NCI-H146 treated with DMSO at 0.1 percent for 48 hours (cell line): ENCODE data around the gene SOBP.

Experiments
- DNase-seq: peaks from one replicate; lab custom pipeline; 2025; ENCODE audit not compliant: unreplicated experiment; lab: John Stamatoyannopoulos, UW

The SOBP gene

DNA sequence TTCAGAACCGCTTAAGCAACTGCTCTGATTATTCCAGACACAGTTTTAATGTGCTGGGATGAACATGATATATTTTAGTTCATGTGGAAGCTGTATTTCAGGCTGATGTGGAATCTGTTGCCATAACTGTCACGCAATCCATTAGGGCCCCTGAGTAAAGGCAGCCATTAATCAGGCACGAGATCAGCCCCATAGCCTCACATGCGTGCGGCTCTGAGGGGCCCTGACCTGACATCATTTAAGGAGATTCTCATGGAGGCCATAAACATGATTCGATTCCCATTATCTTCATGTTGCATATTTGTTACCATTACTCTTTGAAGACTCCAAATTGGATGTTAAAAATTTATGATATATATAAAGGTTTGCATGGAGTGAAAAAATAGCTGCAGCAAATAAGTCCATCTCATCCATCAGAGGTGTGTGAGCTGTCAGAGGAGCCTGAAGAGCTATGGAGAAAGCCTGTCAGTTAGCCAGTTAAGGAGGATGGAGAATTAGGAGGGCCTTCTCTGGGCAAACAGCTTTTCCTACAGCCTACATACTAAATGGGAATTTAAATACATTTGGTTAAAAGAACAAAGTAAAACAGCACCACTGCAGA is 89.6 kb downstream of the SOBP start:
- no peak for DNase-seq

GRCh38 chr6:107582086-107582485 is 92.2 kb downstream of the SOBP start:
- DNase-seq = no peak

DNA sequence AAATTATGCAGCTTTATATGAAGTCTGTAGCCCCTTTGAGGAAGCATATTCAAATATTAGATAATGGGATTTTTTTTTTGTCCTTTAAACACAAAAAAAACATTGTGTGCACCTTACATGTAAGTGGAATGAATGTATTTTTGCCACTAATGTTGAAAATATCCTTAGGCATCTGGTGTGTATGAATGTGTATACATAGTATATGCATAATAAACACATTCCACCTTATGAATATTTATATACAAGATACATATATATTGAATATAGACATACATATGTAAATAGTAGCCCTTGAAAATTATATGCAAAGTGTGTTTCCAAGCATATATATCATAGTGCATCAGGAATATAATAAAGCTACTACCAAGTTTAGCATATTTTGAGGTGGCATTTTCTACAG is 94.8 kb downstream of the SOBP start:
- no peak for DNase-seq

GRCh38 chr6:107585815-107586435 is 96.0 kb downstream of the SOBP start:
- DNase-seq = peak; percentile 25

GRCh38 chr6:107587451-107587850 is 97.5 kb downstream of the SOBP start:
- no peak for DNase-seq

DNA sequence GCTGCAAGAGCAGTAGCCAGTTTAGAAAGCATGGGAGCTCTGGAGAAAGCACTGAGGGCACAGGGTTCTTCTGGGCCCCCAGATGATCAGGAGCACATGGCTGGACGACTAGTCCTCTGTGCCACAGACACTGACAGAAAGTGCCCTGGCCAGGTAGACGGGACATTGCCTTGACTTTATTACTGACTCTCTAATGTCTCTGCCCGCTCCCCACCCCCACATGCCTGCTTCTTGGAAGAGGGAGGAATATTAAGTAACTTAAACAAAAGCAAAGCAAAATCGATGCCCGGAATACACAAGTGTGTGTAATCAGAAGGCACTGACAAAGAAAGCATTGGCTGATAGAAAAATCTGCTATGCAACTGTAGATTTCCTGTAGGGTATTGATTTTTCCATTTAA is 99.3 kb downstream of the SOBP start:
- peak; percentile 76 for DNase-seq

- DNase-seq = no peak
These were observed 100.0 kb downstream of the SOBP start for GRCh38 chr6:107589934-107590333.

DNA sequence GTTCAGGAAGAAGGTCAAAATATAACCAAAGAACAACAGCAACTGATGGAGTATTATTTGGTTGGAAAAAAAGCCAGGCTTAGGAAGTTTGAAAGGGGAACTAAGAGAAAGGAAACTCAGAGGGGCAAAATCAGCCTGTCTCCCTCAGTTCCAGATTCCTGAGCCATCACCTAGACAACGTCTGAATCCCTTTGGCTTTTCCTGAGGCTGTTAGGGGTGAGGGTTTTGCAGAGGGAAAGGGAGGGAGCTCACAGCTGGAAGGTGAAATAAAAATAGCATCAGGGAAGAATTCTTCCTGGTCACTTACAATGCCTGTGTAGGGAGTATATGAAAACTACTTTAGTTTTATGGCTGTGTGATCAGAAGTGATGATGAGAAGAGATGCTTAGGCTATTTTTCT is 100.5 kb downstream of the SOBP start:
- no peak for DNase-seq

GRCh38 chr6:107591346-107591745 is 101.4 kb downstream of the SOBP start:
- DNase-seq = no peak

GRCh38 chr6:107592806-107593205 is 102.9 kb downstream of the SOBP start:
- no peak for DNase-seq

GRCh38 chr6:107594736-107595135 is 104.8 kb downstream of the SOBP start:
- DNase-seq = no peak

GRCh38 chr6:107598091-107598490 is 108.2 kb downstream of the SOBP start:
- no peak for DNase-seq

- no peak for DNase-seq
These were observed 109.1 kb downstream of the SOBP start for GRCh38 chr6:107599043-107599442.

- DNase-seq = no peak
These were observed 110.2 kb downstream of the SOBP start for GRCh38 chr6:107600121-107600520.

DNA sequence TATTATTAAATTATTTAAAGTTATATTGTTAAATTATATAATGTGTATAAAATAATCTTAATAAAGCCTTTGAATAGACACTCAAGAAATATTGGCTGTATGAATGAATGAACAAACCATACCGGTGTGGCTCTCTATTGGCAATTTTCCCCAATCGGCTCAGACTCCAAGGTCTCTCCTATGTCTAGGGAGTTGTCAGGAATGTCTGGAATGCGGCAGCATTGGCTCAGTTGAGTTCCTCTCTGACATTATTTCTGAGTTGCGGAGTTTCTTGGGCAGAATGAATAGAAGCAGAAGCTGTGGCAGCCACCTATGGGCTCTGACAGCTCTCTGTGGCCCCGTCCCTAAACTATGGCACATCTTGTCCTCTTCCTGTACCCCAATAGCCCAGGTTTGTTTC is 111.0 kb downstream of the SOBP start:
- DNase-seq = no peak

GRCh38 chr6:107601406-107601805 is 111.5 kb downstream of the SOBP start:
- no peak for DNase-seq

DNA sequence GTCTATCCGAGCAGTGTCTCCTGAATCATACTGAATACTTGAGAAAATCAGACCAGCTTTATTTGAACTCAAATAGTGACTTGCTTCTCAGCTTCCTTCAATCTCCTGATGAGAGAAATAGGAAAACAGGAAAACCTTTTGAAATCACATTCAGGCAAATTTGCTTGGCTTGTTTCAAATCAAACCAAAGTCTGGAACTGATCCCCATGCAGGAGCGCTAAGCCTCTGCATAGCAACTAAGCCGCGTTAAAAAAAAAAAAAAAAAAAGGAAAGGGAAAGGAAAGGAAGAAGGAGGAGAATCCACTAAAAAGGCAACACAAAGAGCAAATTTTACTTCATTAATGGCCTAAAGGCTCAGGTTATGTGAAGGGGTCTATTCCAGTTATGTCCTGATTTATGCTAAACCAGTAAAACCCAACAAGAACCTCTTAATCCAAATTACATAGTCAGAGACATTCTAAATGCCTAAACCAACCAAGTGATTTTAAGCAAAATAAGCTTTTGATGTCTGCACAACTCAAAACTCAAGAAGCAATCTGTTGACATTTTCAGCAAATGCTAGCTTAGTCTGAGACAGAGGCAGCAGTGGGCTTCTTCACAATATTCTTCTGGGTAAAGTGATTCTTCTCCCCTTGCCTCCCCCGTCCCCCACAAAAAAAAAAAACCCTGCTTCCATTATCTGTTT is 112.5 kb downstream of the SOBP start:
- no peak for DNase-seq

DNA sequence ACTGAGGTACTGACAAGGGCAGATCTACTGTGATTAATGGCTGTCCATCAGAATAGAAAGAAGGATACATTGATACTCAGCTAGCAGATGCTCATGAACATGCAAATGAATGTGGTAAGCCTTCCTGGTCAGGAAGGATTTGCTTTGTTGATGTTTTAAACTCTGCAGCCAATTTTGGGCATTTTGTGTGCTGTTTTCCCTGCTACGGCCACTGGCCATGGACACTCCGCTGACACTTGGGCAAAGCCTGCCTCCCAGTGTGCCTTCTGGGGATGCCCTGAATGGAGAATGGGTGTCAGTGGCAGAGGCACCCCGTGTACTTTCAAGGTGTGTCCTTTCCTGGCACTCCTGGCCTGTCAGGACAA is 113.1 kb downstream of the SOBP start:
- DNase-seq = no peak

DNA sequence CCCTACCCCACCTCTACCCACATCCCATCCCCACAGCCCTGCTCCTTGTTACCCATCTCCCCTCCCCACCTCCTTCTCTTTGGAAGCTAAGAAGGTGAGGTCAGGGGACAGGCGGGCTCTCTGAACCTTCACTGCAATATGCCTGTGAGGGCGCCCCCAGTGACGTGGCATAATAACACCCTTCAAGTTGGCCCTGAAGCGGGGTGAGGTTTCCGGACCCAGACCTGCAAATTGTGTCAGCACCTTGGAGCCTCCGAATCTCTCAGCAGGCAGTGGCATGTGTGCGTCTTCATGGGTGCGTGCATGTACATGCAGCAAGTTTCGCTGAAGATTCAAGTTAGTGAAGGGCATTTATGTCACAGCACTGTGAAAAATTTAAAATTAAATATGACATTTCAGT is 114.6 kb downstream of the SOBP start:
- no peak for DNase-seq

GRCh38 chr6:107606407-107606806 is 116.5 kb downstream of the SOBP start:
- no peak for DNase-seq

DNA sequence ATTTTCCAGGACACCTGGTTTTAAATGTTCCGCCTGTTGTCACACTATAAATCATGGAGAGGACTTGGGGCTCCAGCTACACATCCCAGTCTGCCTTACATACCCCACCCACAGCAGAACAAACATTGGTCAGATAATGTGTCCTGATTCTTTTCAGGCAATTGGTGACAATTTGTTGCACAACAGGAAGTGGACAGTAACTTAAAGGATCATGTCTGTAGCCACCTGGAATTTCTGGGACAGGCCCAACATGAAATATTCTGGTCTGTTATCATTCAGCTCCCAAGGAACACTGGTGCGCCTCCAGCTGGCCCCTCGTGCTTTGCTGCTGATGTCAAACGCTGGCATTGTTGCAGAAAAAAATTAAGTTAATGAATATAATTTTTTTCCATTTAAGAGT is 117.2 kb downstream of the SOBP start:
- peak; percentile 80 for DNase-seq

DNA sequence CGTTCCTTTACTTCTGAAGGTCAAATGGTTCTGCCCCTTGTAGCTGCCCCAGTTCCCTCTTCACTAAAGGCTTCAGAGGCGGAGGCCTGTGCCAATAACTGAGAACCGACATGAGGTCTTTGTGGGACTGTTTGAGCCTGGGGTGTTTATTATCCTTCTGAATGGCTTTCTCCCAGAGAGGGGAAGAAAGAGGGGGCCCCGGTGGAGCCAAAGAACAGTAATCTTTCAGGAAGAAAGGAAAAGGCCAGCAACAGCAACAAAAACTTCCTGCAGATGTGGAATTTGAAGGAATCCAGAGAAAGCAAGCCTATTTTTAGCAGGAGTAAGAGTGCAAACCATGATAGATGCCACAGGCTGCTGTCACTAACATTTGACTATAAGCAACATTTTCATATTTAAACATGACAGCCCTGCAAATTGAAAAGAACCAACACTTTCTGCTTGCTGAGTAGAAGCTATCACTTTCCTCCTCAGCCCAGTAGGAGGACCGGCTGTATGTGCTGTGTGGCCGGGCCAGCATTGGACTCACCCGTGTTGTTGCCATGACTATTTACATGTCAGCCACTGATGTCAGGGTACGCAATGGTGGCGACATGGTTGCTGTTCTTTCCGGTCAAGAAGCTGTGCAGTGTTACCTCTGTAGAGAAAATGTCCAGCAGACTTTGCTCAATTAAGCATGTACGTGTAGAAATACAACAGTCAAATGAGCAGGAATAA is 121.3 kb downstream of the SOBP start:
- no peak for DNase-seq
